ENCODE measurements around the gene ZNF778. TPM values are rescaled to one million over a fixed set of nuclear protein-coding genes. Genes with fewer than 3 reads are reported as not detected.
A peak's percentile ranks its signal among the peaks of the same experiment; 100 is the strongest.
"Not testable (repeated sequence)": the region's sequence is repeated elsewhere in the genome, so short reads cannot be mapped to it uniquely, and the experiment has no call there.

ZNF778 gene
- total RNA-seq, 1 experiment from 2014 or later = 31.2 TPM

DNA sequence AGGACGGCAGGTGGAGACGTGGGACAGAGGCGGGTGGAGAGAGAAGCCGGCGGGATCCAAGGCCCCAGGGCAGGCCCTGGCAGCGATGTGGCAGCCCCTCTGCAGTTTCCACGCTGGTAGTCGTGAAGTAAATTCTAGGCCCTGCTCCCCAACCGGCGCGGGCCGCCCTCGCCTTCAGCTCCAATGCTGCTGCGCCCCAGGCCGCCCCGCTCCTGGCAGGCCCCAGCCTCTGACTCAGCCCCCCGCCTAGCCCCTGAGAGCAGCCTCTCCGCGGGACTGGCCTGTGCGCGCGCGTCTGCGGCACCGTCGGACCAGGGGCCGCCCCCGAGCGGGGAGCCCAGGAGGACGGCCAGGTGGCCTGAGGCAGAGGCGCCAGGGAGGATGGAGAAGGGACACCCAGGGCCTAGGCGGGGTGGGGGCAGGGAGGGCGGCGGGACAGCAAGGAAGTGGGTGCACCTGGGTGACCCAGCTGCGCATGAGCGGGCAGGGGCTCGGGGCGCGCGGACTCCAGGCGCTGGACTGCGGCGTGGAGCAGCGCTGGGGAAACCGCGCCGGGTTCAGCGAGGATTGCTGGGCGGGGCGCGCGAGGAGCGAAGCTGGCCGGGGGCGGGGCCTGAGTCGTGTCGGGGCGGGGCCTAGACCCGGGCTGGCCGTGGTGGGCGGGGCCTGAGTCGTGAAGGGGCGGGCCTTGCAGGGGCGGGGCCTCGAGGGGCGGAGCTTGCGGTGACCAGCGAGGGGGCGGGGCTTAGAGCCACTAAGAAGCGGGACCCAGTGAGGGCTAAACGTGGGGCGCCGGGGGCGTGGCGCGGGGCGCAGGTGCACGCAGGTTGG, 29.6 kb downstream of the ZNF778 start (continued):
- TF ChIP-seq, protein P1, sequence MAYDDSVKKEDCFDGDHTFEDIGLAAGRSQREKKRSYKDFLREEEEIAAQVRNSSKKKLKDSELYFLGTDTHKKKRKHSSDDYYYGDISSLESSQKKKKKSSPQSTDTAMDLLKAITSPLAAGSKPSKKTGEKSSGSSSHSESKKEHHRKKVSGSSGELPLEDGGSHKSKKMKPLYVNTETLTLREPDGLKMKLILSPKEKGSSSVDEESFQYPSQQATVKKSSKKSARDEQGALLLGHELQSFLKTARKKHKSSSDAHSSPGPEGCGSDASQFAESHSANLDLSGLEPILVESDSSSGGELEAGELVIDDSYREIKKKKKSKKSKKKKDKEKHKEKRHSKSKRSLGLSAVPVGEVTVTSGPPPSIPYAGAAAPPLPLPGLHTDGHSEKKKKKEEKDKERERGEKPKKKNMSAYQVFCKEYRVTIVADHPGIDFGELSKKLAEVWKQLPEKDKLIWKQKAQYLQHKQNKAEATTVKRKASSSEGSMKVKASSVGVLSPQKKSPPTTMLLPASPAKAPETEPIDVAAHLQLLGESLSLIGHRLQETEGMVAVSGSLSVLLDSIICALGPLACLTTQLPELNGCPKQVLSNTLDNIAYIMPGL (CRISPR knock-in tag; IDR thresholded peaks at IDR 0.05) = peak; percentile 56; the same call in 1 of the 2 replicates
- TF ChIP-seq FOXJ3 (CRISPR knock-in tag; IDR thresholded peaks at IDR 0.05; ENCODE audit: borderline replicate concordance) = no peak
- no peak for TF ChIP-seq SOX15 (CRISPR knock-in tag; IDR thresholded peaks at IDR 0.05)

GRCh38 chr16:89247734-89248075, 30.2 kb downstream of the ZNF778 start:
- Mint-ChIP-seq H3K4me3 (peak overlapping the region; percentile 78), H3K27me3 (ENCODE audit: low read depth) (peaks cover 39% of the 10 kb centered on the region), H3K9me3 (peaks cover 11% of the 10 kb centered on the region)
- DNase-seq (ENCODE audit: low spot score); H3K27ac Mint-ChIP-seq; H3K4me1 Mint-ChIP-seq; H3K36me3 Mint-ChIP-seq: not testable (repeated sequence)
- peak; percentile 50 for ATAC-seq
- ChIA-PET POLR2A (interaction anchor here (0.6 to 1.1 kb wide), 4 partner anchors 17 to 261 kb away, joined by 3 to 5 read pairs (median 4); no protein-coding TSS in a partner anchor), CTCF (interaction anchor here (0.6 to 1.9 kb wide), 8 partner anchors 10 to 327 kb away, joined by 3 to 17 read pairs (median 6); partner anchors contain the start of genes CDH15 and ZNF778)

GRCh38 chr16:89248196-89248982, 30.9 kb downstream of the ZNF778 start:
- peaks cover 39% of the 10 kb centered on the region for H3K27me3 Mint-ChIP-seq (ENCODE audit: low read depth)
- H3K9me3 Mint-ChIP-seq = peaks cover 11% of the 10 kb centered on the region
- TF ChIP-seq NFYB (CRISPR knock-in tag; conservative IDR thresholded peaks at IDR 0.05; ENCODE audit: low read depth) (no peak), NR2C2 (CRISPR knock-in tag; IDR thresholded peaks at IDR 0.05) (no peak), E2F4 (CRISPR knock-in tag; IDR thresholded peaks at IDR 0.05; ENCODE audit: borderline replicate concordance, low read depth) (no peak), ELF4 (CRISPR knock-in tag; IDR thresholded peaks at IDR 0.05; ENCODE audit: low read depth) (no peak), NR1H2 (CRISPR knock-in tag; IDR thresholded peaks at IDR 0.05) (no peak), SMAD3 (CRISPR knock-in tag; IDR thresholded peaks at IDR 0.05; ENCODE audit: borderline replicate concordance) (no peak), IRF1 (CRISPR knock-in tag; IDR thresholded peaks at IDR 0.05) (no peak), EMX1 (CRISPR knock-in tag; IDR thresholded peaks at IDR 0.05) (no peak), ZNF232 (CRISPR knock-in tag; IDR thresholded peaks at IDR 0.05) (no peak), TEAD4 (CRISPR knock-in tag; IDR thresholded peaks at IDR 0.05) (no peak), ERG (CRISPR knock-in tag; IDR thresholded peaks at IDR 0.05) (no peak), NFE2L1 (CRISPR knock-in tag; IDR thresholded peaks at IDR 0.05) (no peak), CBFB (CRISPR knock-in tag; IDR thresholded peaks at IDR 0.05; ENCODE audit: low read depth) (no peak)
- TF ChIP-seq, protein P2, sequence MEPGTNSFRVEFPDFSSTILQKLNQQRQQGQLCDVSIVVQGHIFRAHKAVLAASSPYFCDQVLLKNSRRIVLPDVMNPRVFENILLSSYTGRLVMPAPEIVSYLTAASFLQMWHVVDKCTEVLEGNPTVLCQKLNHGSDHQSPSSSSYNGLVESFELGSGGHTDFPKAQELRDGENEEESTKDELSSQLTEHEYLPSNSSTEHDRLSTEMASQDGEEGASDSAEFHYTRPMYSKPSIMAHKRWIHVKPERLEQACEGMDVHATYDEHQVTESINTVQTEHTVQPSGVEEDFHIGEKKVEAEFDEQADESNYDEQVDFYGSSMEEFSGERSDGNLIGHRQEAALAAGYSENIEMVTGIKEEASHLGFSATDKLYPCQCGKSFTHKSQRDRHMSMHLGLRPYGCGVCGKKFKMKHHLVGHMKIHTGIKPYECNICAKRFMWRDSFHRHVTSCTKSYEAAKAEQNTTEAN (CRISPR knock-in tag; IDR thresholded peaks at IDR 0.05) = no peak
- TF ChIP-seq, protein P3, sequence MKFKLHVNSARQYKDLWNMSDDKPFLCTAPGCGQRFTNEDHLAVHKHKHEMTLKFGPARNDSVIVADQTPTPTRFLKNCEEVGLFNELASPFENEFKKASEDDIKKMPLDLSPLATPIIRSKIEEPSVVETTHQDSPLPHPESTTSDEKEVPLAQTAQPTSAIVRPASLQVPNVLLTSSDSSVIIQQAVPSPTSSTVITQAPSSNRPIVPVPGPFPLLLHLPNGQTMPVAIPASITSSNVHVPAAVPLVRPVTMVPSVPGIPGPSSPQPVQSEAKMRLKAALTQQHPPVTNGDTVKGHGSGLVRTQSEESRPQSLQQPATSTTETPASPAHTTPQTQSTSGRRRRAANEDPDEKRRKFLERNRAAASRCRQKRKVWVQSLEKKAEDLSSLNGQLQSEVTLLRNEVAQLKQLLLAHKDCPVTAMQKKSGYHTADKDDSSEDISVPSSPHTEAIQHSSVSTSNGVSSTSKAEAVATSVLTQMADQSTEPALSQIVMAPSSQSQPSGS (CRISPR knock-in tag; IDR thresholded peaks at IDR 0.05; ENCODE audit: borderline replicate concordance, low read depth) = no peak
- H3K4me3 Mint-ChIP-seq = peak overlapping the region; percentile 78
- peaks cover 8% of the 10 kb centered on the region for H3K36me3 Mint-ChIP-seq
- DNase-seq (ENCODE audit: low spot score) (peak; percentile 37), ATAC-seq (peak; percentile 2; the same call in 1 of the 2 replicates)
- H3K27ac Mint-ChIP-seq = no peak overlapping the region
- CTCF ChIA-PET = interaction anchor here (1.3 to 1.6 kb wide), 3 partner anchors 77 to 309 kb away, joined by 5 to 9 read pairs (median 8); partner anchors contain the start of gene CDH15
- POLR2A ChIA-PET = interaction anchor here (0.6 kb wide), 1 partner anchor 247 kb away, joined by 5 read pairs; no protein-coding TSS in a partner anchor
- no peaks in the 10 kb centered on the region for H3K4me1 Mint-ChIP-seq
